ENCODE data around the gene FAM234A.

DNA sequence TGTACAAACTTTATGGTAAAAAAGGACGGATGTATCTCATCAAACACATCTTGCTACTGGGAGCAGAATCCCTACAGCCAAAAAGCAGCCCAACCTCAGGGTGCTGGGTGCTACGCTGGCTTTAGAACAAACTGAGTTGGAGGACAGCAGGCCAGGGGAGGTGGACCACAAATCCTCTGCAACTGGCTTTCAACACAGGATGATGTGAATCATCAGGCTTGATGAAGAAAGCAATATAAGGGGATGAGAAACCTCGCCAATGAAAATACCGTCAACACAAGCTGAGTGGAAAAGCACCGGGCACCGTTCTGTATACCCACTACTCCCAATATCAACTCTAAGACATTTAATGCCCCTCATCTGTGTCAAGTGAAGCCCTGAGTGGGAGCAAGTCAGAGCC is 40.1 kb upstream of the FAM234A start:
- TF ChIP-seq, protein P1, sequence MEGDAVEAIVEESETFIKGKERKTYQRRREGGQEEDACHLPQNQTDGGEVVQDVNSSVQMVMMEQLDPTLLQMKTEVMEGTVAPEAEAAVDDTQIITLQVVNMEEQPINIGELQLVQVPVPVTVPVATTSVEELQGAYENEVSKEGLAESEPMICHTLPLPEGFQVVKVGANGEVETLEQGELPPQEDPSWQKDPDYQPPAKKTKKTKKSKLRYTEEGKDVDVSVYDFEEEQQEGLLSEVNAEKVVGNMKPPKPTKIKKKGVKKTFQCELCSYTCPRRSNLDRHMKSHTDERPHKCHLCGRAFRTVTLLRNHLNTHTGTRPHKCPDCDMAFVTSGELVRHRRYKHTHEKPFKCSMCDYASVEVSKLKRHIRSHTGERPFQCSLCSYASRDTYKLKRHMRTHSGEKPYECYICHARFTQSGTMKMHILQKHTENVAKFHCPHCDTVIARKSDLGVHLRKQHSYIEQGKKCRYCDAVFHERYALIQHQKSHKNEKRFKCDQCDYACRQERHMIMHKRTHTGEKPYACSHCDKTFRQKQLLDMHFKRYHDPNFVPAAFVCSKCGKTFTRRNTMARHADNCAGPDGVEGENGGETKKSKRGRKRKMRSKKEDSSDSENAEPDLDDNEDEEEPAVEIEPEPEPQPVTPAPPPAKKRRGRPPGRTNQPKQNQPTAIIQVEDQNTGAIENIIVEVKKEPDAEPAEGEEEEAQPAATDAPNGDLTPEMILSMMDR (conservative IDR thresholded peaks at IDR 0.05 in 1 of 2, IDR thresholded peaks at IDR 0.05 in 1 of 2; ENCODE audit: low read depth in 1 of 2, low read length in 2 of 2), result no peak
- no peak for TF ChIP-seq EZH2 (IDR thresholded peaks at IDR 0.05; ENCODE audit: low read length, missing control alignments)
